Coronary artery (tissue), 2 donors: Measurements from ENCODE around the gene ADGRD1.
"Not testable (repeated sequence)": the region's sequence is repeated elsewhere in the genome, so short reads cannot be mapped to it uniquely, and the experiment has no call there.

Experiments used
- DNase-seq: peaks from one replicate; pipeline ENCODE4 v3.0.0-alpha.2; 2017; ENCODE audit warnings: low spot score
- H3K27ac ChIP-seq, 2 donors: fragments of 200-600 bp; sonication (generic); one replicate each; pipeline ENCODE4 v1.5.1; 2016 to 2019
- H3K4me3 ChIP-seq: fragments of 200-600 bp; sonication (generic); 2 replicates; pipeline ENCODE4 v1.5.1; 2016; ENCODE audit warnings: mild to moderate bottlenecking, moderate library complexity
- CTCF ChIP-seq: fragments of 200-600 bp; sonication (generic); IDR thresholded peaks from one replicate; pipeline ENCODE4 v1.5.1; 2019; ENCODE audit warnings: antibody characterized with exemption

Gene ADGRD1

GRCh38 chr12:130937063-130937462 is 16.6 kb upstream of the ADGRD1 start:
- no peak for DNase-seq
- Histone ChIP-seq H3K27ac (no peak overlapping the region), H3K4me3 (no peak overlapping the region)
- TF ChIP-seq CTCF, result no peak

- H3K4me3 ChIP-seq, H3K27ac ChIP-seq, DNase-seq: not testable (repeated sequence)
Observed at GRCh38 chr12:130937546-130937945, 16.2 kb upstream of the ADGRD1 start.

- Histone ChIP-seq H3K4me3 (no peak overlapping the region), H3K27ac (no peak overlapping the region)
- TF ChIP-seq CTCF, result no peak
- no peak for DNase-seq
Observed at GRCh38 chr12:130938186-130938585, 15.5 kb upstream of the ADGRD1 start.

- no peak for DNase-seq
- Histone ChIP-seq H3K4me3 (no peak overlapping the region), H3K27ac (no peak overlapping the region)
- TF ChIP-seq CTCF, result no peak
Observed at GRCh38 chr12:130944878-130945277, 8.8 kb upstream of the ADGRD1 start.

- DNase-seq, result no peak
- H3K4me3 ChIP-seq, result peak overlapping the region; percentile 43
- H3K27ac ChIP-seq, result peak overlapping the region; percentile 15 to 69
- TF ChIP-seq CTCF, result no peak
Observed at GRCh38 chr12:130945786-130946492, 7.8 kb upstream of the ADGRD1 start.

- Histone ChIP-seq H3K27ac (peak overlapping the region; percentile 15 to 69), H3K4me3 (no peak overlapping the region)
- TF ChIP-seq CTCF, result no peak
- DNase-seq, result no peak
Observed at GRCh38 chr12:130947028-130947613, 6.6 kb upstream of the ADGRD1 start.

- TF ChIP-seq CTCF, result no peak
- Histone ChIP-seq H3K27ac (no peak overlapping the region), H3K4me3 (no peak overlapping the region)
- no peak for DNase-seq
Observed at GRCh38 chr12:130948136-130948535, 5.6 kb upstream of the ADGRD1 start.
